HepG2 (cell line): ENCODE data around the gene ESYT2. TPM values are rescaled to one million over a fixed set of nuclear protein-coding genes. Genes with fewer than 3 reads are reported as not detected.

ENCODE experiments used
- CAMTA2 ChIP-seq: sonication (generic); formaldehyde crosslinking; IDR thresholded peaks from 2 replicates; pipeline ENCODE4 v1.4.0; 2020; ENCODE audit warnings: mild to moderate bottlenecking, missing genetic modification reagents, borderline replicate concordance
- GATAD1 ChIP-seq: IDR thresholded peaks from 2 replicates; pipeline ENCODE4 v1.6.1; 2016; ENCODE audit warnings: missing genetic modification reagents, missing compliant biosample characterization
- HHEX ChIP-seq: IDR thresholded peaks from 2 replicates; pipeline ENCODE4 v1.6.1; 2016; ENCODE audit warnings: control low read depth
- HOMEZ ChIP-seq: IDR thresholded peaks from 2 replicates; pipeline ENCODE4 v1.6.1; 2016; ENCODE audit warnings: low read depth
- HOXD1 ChIP-seq: sonication (generic); formaldehyde crosslinking; IDR thresholded peaks from 2 replicates; pipeline ENCODE4 v1.5.0; 2020; ENCODE audit warnings: missing genetic modification reagents
- RAD51 ChIP-seq: fragments of 450-650 bp; IDR thresholded peaks from 2 replicates; pipeline ENCODE4 v1.6.1; 2016; ENCODE audit warnings: borderline replicate concordance
- RFX5 ChIP-seq: IDR thresholded peaks from 2 replicates; pipeline ENCODE4 v1.6.1; 2011; ENCODE audit warnings: low read depth, low read length, improper control_type of control experiment
- RORA ChIP-seq: sonication (generic); formaldehyde crosslinking; IDR thresholded peaks from 2 replicates; pipeline ENCODE4 v1.5.0; 2020; ENCODE audit warnings: mild to moderate bottlenecking, missing genetic modification reagents, moderate library complexity
- RXRA ChIP-seq: sonication (generic); formaldehyde crosslinking; IDR thresholded peaks from 2 replicates; pipeline ENCODE4 v1.5.1; 2020; ENCODE audit warnings: missing genetic modification reagents
- SMAD9 ChIP-seq: sonication (generic); formaldehyde crosslinking; IDR thresholded peaks from 2 replicates; pipeline ENCODE4 v1.5.1; 2020; ENCODE audit warnings: mild to moderate bottlenecking, missing genetic modification reagents
- ZBTB43 ChIP-seq: sonication (generic); formaldehyde crosslinking; conservative IDR thresholded peaks from 2 replicates; pipeline ENCODE4 v1.4.0; 2020; ENCODE audit warnings: missing genetic modification reagents
- ZNF121 ChIP-seq: sonication (generic); formaldehyde crosslinking; IDR thresholded peaks from 2 replicates; pipeline ENCODE4 v1.5.0; 2020; ENCODE audit warnings: mild to moderate bottlenecking, missing genetic modification reagents
- ZNF20 ChIP-seq: sonication (generic); formaldehyde crosslinking; IDR thresholded peaks from 2 replicates; pipeline ENCODE4 v1.4.0; 2020; ENCODE audit warnings: mild to moderate bottlenecking, moderate library complexity, missing genetic modification reagents
- ZNF230 ChIP-seq: sonication (generic); formaldehyde crosslinking; IDR thresholded peaks from 2 replicates; pipeline ENCODE4 v1.4.0; 2020; ENCODE audit warnings: mild to moderate bottlenecking, missing genetic modification reagents
- ZNF557 ChIP-seq: sonication (generic); formaldehyde crosslinking; IDR thresholded peaks from 2 replicates; pipeline ENCODE4 v1.4.0; 2020; ENCODE audit warnings: missing genetic modification reagents
- ZNF607 ChIP-seq: sonication (generic); formaldehyde crosslinking; IDR thresholded peaks from 2 replicates; pipeline ENCODE4 v1.5.1; 2020; ENCODE audit warnings: missing genetic modification reagents, mild to moderate bottlenecking, borderline replicate concordance
- ZSCAN21 ChIP-seq: sonication (generic); formaldehyde crosslinking; IDR thresholded peaks from 2 replicates; pipeline ENCODE4 v1.8.0; 2022; ENCODE audit warnings: mild to moderate bottlenecking, missing genetic modification reagents, moderate library complexity, borderline replicate concordance
- ZZZ3 ChIP-seq: sonication (generic); formaldehyde crosslinking; IDR thresholded peaks from 2 replicates; pipeline ENCODE4 v1.4.0; 2020; ENCODE audit warnings: missing genetic modification reagents, mild to moderate bottlenecking, borderline replicate concordance
- polyA plus RNA-seq, 8 experiments: library from polyadenylated mRNA; depleted of rRNA in 3 of 8; stranded (reverse) in 7 of 8; unstranded in 1 of 8; fragments of >200 nt; fragmentation: Illumina TruSeq in 4 of 8; extraction: Trizol in 4 of 8; gene quantifications; 2 replicates each; pipeline versions ENCODE4 v1.2.1 to v1.2.3, GENCODE V29; 2011 to 2016; ENCODE audit warnings: low read depth in 4 of 8, missing spikeins in 1 of 8, mixed read lengths in 1 of 8; ENCODE audit not compliant: insufficient read depth in 1 of 8
- total RNA-seq, 5 experiments: library from RNA; depleted of rRNA; stranded (reverse); fragments of >200 nt; fragmentation: Illumina TruSeq; extraction: Trizol; gene quantifications; 2 replicates each; pipeline ENCODE4 v1.2.3, GENCODE V29; 2016; ENCODE audit warnings: low read depth in 1 of 5
- TF ChIP-seq, protein P1 (sequence below): sonication (generic); formaldehyde crosslinking; IDR thresholded peaks from 2 replicates; pipeline ENCODE4 v1.5.0; 2020; ENCODE audit warnings: missing genetic modification reagents
- TF ChIP-seq, protein P2 (sequence below): sonication (generic); formaldehyde crosslinking; IDR thresholded peaks from 2 replicates; pipeline ENCODE4 v1.4.0; 2020; ENCODE audit warnings: missing genetic modification reagents
- TF ChIP-seq, protein P3 (sequence below): sonication (generic); formaldehyde crosslinking; IDR thresholded peaks from 2 replicates; pipeline ENCODE4 v1.9.0; 2022; ENCODE audit warnings: low read depth, missing genetic modification reagents

ESYT2 gene
- total and polyA plus RNA-seq, 2 of the 13 experiments (the other 11 are each of a cell fraction or from before 2014, with no cell fraction given): 28.5 to 37.3 TPM

DNA sequence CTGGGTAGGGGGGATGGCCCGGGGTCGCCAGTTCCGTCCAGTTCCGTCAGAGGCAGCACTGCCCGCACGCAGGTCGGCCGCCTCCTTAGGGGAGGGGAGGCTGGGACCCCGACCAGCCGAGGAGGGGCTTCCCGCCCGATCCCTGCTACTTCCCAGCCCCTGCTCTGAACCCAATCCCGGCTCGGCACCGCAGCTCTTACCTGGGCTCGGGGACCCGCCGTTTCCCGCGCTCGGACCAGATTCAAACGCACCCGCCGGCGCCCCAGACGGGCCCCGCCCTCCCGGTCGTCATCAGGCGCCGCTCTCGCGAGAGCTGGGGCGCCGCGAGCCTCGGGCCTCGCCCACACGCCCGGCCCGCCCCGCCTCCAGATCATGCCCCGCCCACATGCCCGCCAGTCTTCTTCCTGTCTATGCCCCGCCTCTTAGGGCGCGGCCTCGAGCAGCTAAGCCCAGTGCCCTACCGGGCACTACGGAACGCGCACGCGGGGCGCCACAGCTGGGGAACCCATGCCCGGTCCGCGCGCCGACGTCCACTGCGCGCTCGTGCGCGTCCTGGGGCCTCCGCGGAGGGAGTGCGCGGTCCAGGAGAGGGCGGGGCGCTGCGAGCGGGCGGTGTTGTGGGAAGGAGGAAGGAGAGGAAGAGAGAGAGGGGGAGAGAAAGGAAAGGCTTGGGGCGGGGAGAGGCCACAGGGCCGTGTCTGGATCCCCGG, 124.6 kb downstream of the ESYT2 start, which contains the start of gene NCAPG2 (continued):
- peak; percentile 70; the same call in 1 of the 2 replicates for TF ChIP-seq ZBTB43 (CRISPR knock-in tag)
- TF ChIP-seq GATAD1 (CRISPR knock-in tag): peak; percentile 84
- no peak for TF ChIP-seq RORA (CRISPR knock-in tag)
- TF ChIP-seq, protein P1, sequence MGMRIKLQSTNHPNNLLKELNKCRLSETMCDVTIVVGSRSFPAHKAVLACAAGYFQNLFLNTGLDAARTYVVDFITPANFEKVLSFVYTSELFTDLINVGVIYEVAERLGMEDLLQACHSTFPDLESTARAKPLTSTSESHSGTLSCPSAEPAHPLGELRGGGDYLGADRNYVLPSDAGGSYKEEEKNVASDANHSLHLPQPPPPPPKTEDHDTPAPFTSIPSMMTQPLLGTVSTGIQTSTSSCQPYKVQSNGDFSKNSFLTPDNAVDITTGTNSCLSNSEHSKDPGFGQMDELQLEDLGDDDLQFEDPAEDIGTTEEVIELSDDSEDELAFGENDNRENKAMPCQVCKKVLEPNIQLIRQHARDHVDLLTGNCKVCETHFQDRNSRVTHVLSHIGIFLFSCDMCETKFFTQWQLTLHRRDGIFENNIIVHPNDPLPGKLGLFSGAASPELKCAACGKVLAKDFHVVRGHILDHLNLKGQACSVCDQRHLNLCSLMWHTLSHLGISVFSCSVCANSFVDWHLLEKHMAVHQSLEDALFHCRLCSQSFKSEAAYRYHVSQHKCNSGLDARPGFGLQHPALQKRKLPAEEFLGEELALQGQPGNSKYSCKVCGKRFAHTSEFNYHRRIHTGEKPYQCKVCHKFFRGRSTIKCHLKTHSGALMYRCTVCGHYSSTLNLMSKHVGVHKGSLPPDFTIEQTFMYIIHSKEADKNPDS (CRISPR knock-in tag): no peak
- peak; percentile 22; the same call in 1 of the 2 replicates for TF ChIP-seq HOXD1 (CRISPR knock-in tag)
- TF ChIP-seq ZSCAN21 (CRISPR knock-in tag): no peak
- TF ChIP-seq SMAD9 (CRISPR knock-in tag): no peak
- TF ChIP-seq CAMTA2 (CRISPR knock-in tag): no peak
- TF ChIP-seq, protein P2, sequence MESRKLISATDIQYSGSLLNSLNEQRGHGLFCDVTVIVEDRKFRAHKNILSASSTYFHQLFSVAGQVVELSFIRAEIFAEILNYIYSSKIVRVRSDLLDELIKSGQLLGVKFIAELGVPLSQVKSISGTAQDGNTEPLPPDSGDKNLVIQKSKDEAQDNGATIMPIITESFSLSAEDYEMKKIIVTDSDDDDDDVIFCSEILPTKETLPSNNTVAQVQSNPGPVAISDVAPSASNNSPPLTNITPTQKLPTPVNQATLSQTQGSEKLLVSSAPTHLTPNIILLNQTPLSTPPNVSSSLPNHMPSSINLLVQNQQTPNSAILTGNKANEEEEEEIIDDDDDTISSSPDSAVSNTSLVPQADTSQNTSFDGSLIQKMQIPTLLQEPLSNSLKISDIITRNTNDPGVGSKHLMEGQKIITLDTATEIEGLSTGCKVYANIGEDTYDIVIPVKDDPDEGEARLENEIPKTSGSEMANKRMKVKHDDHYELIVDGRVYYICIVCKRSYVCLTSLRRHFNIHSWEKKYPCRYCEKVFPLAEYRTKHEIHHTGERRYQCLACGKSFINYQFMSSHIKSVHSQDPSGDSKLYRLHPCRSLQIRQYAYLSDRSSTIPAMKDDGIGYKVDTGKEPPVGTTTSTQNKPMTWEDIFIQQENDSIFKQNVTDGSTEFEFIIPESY: 0 out of 2 replicates have a peak, but pooled peaks have one; percentile 5
- TF ChIP-seq ZNF557 (CRISPR knock-in tag): no peak
- peak; percentile 23; the same call in 1 of the 2 replicates for TF ChIP-seq ZNF607 (CRISPR knock-in tag)
- TF ChIP-seq RAD51: no peak
- TF ChIP-seq HHEX (CRISPR knock-in tag): no peak
- TF ChIP-seq RXRA (CRISPR knock-in tag): peak; percentile 79
- no peak for TF ChIP-seq ZNF121 (CRISPR knock-in tag)
- TF ChIP-seq ZNF20 (CRISPR knock-in tag): no peak
- TF ChIP-seq HOMEZ (CRISPR knock-in tag): peak; percentile 64; the same call in 1 of the 2 replicates
- no peak for TF ChIP-seq RFX5
- no peak for TF ChIP-seq ZNF230 (CRISPR knock-in tag)
- TF ChIP-seq, protein P3, sequence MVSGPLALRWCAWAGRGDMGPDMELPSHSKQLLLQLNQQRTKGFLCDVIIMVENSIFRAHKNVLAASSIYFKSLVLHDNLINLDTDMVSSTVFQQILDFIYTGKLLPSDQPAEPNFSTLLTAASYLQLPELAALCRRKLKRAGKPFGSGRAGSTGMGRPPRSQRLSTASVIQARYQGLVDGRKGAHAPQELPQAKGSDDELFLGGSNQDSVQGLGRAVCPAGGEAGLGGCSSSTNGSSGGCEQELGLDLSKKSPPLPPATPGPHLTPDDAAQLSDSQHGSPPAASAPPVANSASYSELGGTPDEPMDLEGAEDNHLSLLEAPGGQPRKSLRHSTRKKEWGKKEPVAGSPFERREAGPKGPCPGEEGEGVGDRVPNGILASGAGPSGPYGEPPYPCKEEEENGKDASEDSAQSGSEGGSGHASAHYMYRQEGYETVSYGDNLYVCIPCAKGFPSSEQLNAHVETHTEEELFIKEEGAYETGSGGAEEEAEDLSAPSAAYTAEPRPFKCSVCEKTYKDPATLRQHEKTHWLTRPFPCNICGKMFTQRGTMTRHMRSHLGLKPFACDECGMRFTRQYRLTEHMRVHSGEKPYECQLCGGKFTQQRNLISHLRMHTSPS: peak; percentile 90
- TF ChIP-seq ZZZ3 (CRISPR knock-in tag): no peak
